Brain microvascular endothelial cell (primary cell): Measurements from ENCODE around the gene INCENP.
"Not testable (repeated sequence)": the region's sequence is repeated elsewhere in the genome, so short reads cannot be mapped to it uniquely, and the experiment has no call there.

Experiments used
- DNase-seq: peaks from one replicate; pipeline ENCODE4 v3.0.0-alpha.2; 2020
- H3K27ac ChIP-seq: fragments of 250-450 bp; sonication (Bioruptor Pico); 2 replicates; pipeline ENCODE4 v1.5.1; 2020; ENCODE audit warnings: mild to moderate bottlenecking, moderate library complexity
- H3K27me3 ChIP-seq: fragments of 250-450 bp; sonication (Bioruptor Pico); replicated peaks from 2 replicates; pipeline ENCODE4 v1.5.1; 2020; ENCODE audit warnings: mild to moderate bottlenecking
- H3K36me3 ChIP-seq: fragments of 250-450 bp; sonication (Bioruptor Pico); replicated peaks from 2 replicates; pipeline ENCODE4 v1.5.1; 2020; ENCODE audit warnings: mild to moderate bottlenecking
- H3K4me3 ChIP-seq: 2 replicates; pipeline ENCODE4 v1.5.1; 2011; ENCODE audit warnings: low read depth, mild to moderate bottlenecking, control low read depth, low read length, moderate library complexity
- CTCF ChIP-seq: IDR thresholded peaks from 2 replicates; pipeline ENCODE4 v1.5.1; 2011; ENCODE audit warnings: low read depth, mild to moderate bottlenecking, moderate library complexity, low read length, control low read depth, inconsistent platforms; ENCODE audit errors: missing control alignments
- in situ Hi-C: cut with HindIII; loops from 2 replicates; pipeline ENCODE4 v1.10.0; 2017; ENCODE audit warnings: low sequenced_read_pairs, low pct_ligation_motif_present

INCENP gene

DNA sequence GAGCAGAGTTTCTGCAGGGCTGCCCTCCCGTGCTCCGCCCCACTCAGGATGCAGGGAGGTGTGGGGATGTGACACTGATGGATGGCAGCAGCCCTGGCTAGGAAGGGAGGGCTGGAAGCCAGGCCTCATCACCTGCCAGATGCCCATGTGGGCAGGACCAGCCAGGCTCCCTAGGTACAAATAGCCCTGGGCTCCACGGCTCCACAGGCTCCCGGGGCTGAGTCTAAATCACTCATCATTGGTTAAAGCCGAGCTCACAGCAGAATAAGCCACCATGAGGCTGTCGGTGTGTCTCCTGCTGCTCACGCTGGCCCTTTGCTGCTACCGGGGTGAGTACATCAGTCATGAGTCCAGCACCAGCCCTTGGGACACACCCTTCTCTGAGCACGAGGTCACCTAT, 66.2 kb downstream of the INCENP start, which contains the start of gene SCGB1D1:
Gene SCGB1D1, plus strand, starts transcription at position 206 of the 400 bp plus-strand sequence. Its CDS starts 69 bp downstream, at position 275.
- no peak within 1 kb of the TSS for H3K4me3 ChIP-seq
- TF ChIP-seq CTCF = no peak
- H3K36me3 ChIP-seq = no peaks in the 10 kb centered on the region
- H3K27ac ChIP-seq = no peak within 1 kb of the TSS
- H3K27me3 ChIP-seq = no peaks in the 10 kb centered on the region
- no peak for DNase-seq
- in situ Hi-C loops = no loop called here

GRCh38 chr11:62193952-62194351, 70.1 kb downstream of the INCENP start:
- H3K4me3 ChIP-seq = no peak overlapping the region
- DNase-seq = no peak
- H3K36me3 ChIP-seq = no peaks in the 10 kb centered on the region
- no peak overlapping the region for H3K27ac ChIP-seq
- in situ Hi-C loops = no loop called here
- no peak for TF ChIP-seq CTCF
- H3K27me3 ChIP-seq = no peaks in the 10 kb centered on the region

GRCh38 chr11:62195010-62195409, 71.2 kb downstream of the INCENP start:
- DNase-seq, in situ Hi-C loops, H3K4me3 ChIP-seq, H3K36me3 ChIP-seq, H3K27me3 ChIP-seq, H3K27ac ChIP-seq: not testable (repeated sequence)

DNA sequence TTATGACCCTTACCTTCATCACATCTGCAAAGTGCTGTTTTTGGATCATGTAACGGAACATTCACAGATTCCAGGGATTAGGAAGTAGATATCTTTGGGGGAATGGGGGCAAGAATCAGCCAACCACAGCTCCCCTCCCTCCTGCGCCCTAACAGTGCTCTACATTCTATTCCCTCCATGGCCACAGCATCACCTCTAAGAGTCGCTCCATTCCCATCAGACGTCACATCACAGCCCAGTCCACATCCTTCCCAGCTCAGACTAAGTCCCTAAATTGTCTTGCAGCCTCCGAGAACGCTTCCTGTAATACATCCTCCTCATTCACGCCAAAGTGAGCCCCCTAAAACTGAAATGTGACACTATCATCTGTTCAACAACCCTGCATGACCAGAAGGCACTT, 72.1 kb downstream of the INCENP start:
- Histone ChIP-seq H3K4me3 (no peak overlapping the region), H3K36me3 (no peaks in the 10 kb centered on the region), H3K27me3 (no peaks in the 10 kb centered on the region), H3K27ac (no peak overlapping the region)
- TF ChIP-seq CTCF = no peak
- in situ Hi-C loops = no loop called here
- no peak for DNase-seq

GRCh38 chr11:62197400-62197799, 73.6 kb downstream of the INCENP start:
- H3K27me3 ChIP-seq, in situ Hi-C loops: not testable (repeated sequence)

GRCh38 chr11:62201376-62201775, 77.6 kb downstream of the INCENP start:
- TF ChIP-seq CTCF = no peak
- Histone ChIP-seq H3K36me3 (no peaks in the 10 kb centered on the region), H3K27me3 (no peaks in the 10 kb centered on the region), H3K27ac (no peak overlapping the region), H3K4me3 (no peak overlapping the region)
- DNase-seq = no peak
- in situ Hi-C loops = no loop called here

More at GRCh38 chr11:62197400-62197799, 73.6 kb downstream of the INCENP start:
- not testable (repeated sequence) for H3K27ac ChIP-seq, DNase-seq, H3K36me3 ChIP-seq, H3K4me3 ChIP-seq
